ENCODE data around the gene KCNJ9. TPM values are rescaled to one million over a fixed set of nuclear protein-coding genes. Genes with fewer than 3 reads are reported as not detected.

The KCNJ9 gene
- total and polyA plus RNA-seq, 2 of the 4 experiments (the other 2 are of a cell fraction) = not detected

GRCh38 chr1:160078512-160079195 is 2.7 kb upstream of the KCNJ9 start (continued):
- no peak for TF ChIP-seq POLR2A (IDR thresholded peaks at IDR 0.05; ENCODE audit: low read depth, low read length)

- ATAC-seq (ENCODE audit: low read depth) = no peak
- dilution Hi-C loops (cut with HindIII; ENCODE audit: low sequenced_read_pairs, unreplicated experiment) = no loop called here
- H3K4me2 ChIP-seq (ENCODE audit: low read depth, low read length) = no peak overlapping the region
- H3K4me3 ChIP-seq (ENCODE audit: insufficient read depth, low read depth, low read length) = no peak overlapping the region
- DNase-seq = no peak
- no peak overlapping the region for H3K14ac ChIP-seq (replicated peaks; ENCODE audit: low read depth, low read length)
- no peaks in the 10 kb centered on the region for H3K36me3 ChIP-seq (ENCODE audit: control insufficient read depth, insufficient read depth, low read length)
- POLR2A ChIA-PET (ENCODE audit: unreplicated experiment) = no interaction called here
- H2AK9ac ChIP-seq (replicated peaks; ENCODE audit: low read depth, low read length, poor library complexity) = no peak overlapping the region
- no peak overlapping the region for H2BK20ac ChIP-seq (ENCODE audit: low read depth, low read length)
- no peak overlapping the region for H4K5ac ChIP-seq (ENCODE audit: low read depth, low read length)
- no peaks in the 10 kb centered on the region for H3K9me1 ChIP-seq (ENCODE audit: insufficient read depth, low read length)
- no peaks in the 10 kb centered on the region for H3K79me1 ChIP-seq (ENCODE audit: low read depth in 1 of 2, low read length in 2 of 2)
- H2AK5ac ChIP-seq (ENCODE audit: low read depth, low read length) = no peak overlapping the region
- H3K4me1 ChIP-seq (ENCODE audit: control insufficient read depth, insufficient read depth, low read length) = peaks cover 3% of the 10 kb centered on the region; the same call in 1 of the 2 replicates
- no peaks in the 10 kb centered on the region for H4K20me1 ChIP-seq (ENCODE audit: insufficient read depth, low read length)
- H2BK5ac ChIP-seq (ENCODE audit: low read depth, low read length, poor library complexity, severe bottlenecking) = no peak overlapping the region
- H3K9ac ChIP-seq (ENCODE audit: low read depth, low read length) = no peak overlapping the region
- no peak overlapping the region for H3K23ac ChIP-seq (ENCODE audit: low read depth, low read length)
- WGBS, 2 experiments (ENCODE audit: extremely low coverage in 2 of 2, insufficient read length in 1 of 2) = no CpG with 5 or more reads among the region's 4 CpGs
- intact Hi-C loops (cut with micrococcal nuclease) = loop anchor here (2.0 kb wide), 1 partner anchor 33 kb away; no protein-coding TSS in a partner anchor
- H3K27ac ChIP-seq (ENCODE audit: insufficient read depth, low read length) = no peak overlapping the region
- H3K27me3 ChIP-seq (ENCODE audit: control insufficient read depth, insufficient read depth, low read length) = peaks cover 73% of the 10 kb centered on the region
- no peak overlapping the region for H2AFZ ChIP-seq (replicated peaks; ENCODE audit: low read length, poor library complexity)
- H3K56ac ChIP-seq (ENCODE audit: extremely low read depth, insufficient read depth, low read length) = no peak overlapping the region
- H4K91ac ChIP-seq (ENCODE audit: insufficient read depth, low read depth, low read length) = no peak overlapping the region
- H3K9me3 ChIP-seq (ENCODE audit: control insufficient read depth, insufficient read depth, low read length) = no peaks in the 10 kb centered on the region; the same call in none of the 2 replicates
- BruUV-seq (replicated peaks) = no TSS peak
- no peak overlapping the region for H2BK120ac ChIP-seq (ENCODE audit: low read depth, low read length)
- CTCF ChIA-PET = interaction anchor here (1.1 to 2.6 kb wide), 2 partner anchors 33 to 45 kb away, joined by 3 to 16 read pairs; no protein-coding TSS in a partner anchor
- in situ Hi-C loops (cut with MboI; ENCODE audit: low sequenced_read_pairs) = no loop called here
- no peak overlapping the region for H3K18ac ChIP-seq (ENCODE audit: low read depth, low read length)
- H2BK15ac ChIP-seq (ENCODE audit: low read depth, low read length) = no peak overlapping the region
- no peak overlapping the region for H3K4ac ChIP-seq (ENCODE audit: low read depth, low read length)
- no peak overlapping the region for H4K8ac ChIP-seq (ENCODE audit: low read depth in 2 of 2, low read length in 2 of 2)
- TF ChIP-seq MAFK (IDR thresholded peaks at IDR 0.05; ENCODE audit: low read depth, low read length) = no peak
- TF ChIP-seq RAD21 (IDR thresholded peaks at IDR 0.05; ENCODE audit: low read length) = no peak
- no peak for TF ChIP-seq POLR2A (IDR thresholded peaks at IDR 0.05; ENCODE audit: low read depth, low read length)
- TF ChIP-seq NFE2L2 (IDR thresholded peaks at IDR 0.05; ENCODE audit: low read depth, low read length) = no peak
- no peak for TF ChIP-seq RFX5 (IDR thresholded peaks at IDR 0.05; ENCODE audit: low read depth, low read length)
- no peak for TF ChIP-seq CHD1 (IDR thresholded peaks at IDR 0.05; ENCODE audit: low read depth, low read length)
- TF ChIP-seq CEBPB (IDR thresholded peaks at IDR 0.05; ENCODE audit: low read depth, low read length) = no peak
- no peak for TF ChIP-seq CTCF (conservative IDR thresholded peaks at IDR 0.05; ENCODE audit: low read depth, low read length)
- TF ChIP-seq MXI1 (IDR thresholded peaks at IDR 0.05; ENCODE audit: borderline replicate concordance, low read depth, low read length) = no peak
- TF ChIP-seq ELK1 (IDR thresholded peaks at IDR 0.05; ENCODE audit: borderline replicate concordance, low read depth, low read length) = no peak
- TF ChIP-seq BHLHE40 (IDR thresholded peaks at IDR 0.05; ENCODE audit: low read depth, low read length) = no peak
- TF ChIP-seq FOS (IDR thresholded peaks at IDR 0.05; ENCODE audit: low read depth, low read length) = no peak
- TF ChIP-seq MAZ (IDR thresholded peaks at IDR 0.05; ENCODE audit: borderline replicate concordance, low read depth, low read length) = no peak
- no peak for TF ChIP-seq SMC3 (IDR thresholded peaks at IDR 0.05; ENCODE audit: low read depth, low read length)
These were observed 1.9 kb upstream of the KCNJ9 start for GRCh38 chr1:160079448-160079847.

Measured in IMR-90 (cell line).